NCI-H2227 (cell line): ENCODE data around the gene QRICH2.
"Not testable (repeated sequence)": the region's sequence is repeated elsewhere in the genome, so short reads cannot be mapped to it uniquely, and the experiment has no call there.

ENCODE experiments used
- DNase-seq: peaks from one replicate; lab custom pipeline; 2025; ENCODE audit not compliant: unreplicated experiment; lab: John Stamatoyannopoulos, UW

Gene QRICH2

GRCh38 chr17:76252040-76252954 lies 55.8 kb downstream of the QRICH2 start:
- no peak for DNase-seq

- DNase-seq, result no peak
Measured at GRCh38 chr17:76251478-76252039, 56.5 kb downstream of the QRICH2 start.

DNA sequence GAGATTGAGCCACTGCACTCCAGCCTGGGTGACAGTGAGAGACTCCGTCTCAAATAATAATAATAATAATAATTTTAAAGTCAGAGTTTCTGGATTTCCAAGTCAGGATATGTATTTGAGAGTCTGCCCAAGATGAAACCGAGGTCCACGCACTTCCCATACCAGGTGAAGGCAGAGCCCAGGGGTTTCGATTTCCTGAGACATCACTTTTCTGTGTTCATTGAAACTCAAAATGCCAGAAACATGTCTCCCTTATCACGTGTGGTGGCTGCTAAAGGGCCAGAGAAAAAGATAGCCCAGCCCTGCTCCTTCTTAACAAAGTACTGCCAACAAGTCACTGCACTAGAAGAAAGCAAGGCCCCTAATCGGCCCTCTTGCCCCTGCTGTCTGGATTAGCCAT lies 57.9 kb downstream of the QRICH2 start:
- DNase-seq, result no peak

DNA sequence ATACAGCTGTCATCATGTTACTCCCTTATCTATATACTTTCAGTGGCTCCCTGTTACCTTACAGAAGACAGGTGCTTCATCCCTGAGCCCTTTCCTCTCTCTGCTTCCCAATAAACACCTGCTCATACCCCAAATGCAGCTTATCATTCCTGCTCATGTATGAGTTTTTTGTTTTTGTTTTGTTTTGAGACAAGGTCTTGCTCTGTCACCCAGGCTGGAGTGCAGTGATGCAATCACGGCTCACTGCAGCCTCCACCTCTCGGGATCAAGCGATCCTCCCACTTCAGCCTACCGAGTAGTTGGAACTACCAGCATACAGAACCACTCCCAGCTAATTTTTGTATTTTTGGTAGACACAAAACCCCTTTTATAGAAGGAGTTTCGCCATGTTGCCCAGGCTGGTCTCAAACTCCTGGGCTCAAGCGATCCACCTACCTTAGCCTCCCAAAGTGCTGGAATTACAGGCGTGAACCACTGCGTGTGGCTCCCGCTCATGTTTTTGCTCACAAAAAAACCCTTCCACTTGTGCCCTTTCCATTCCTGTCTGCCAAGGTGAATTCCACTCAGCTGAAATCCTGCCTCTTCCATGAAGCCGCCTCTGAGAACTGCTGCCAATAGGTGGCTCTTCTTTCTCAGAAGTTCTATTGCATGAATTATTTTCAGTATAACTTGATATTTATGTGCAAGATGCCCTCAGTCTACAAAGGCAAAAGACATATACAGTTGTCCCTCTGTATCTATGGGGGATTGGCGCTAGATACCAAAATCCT lies 59.9 kb downstream of the QRICH2 start:
- DNase-seq, result no peak

DNA sequence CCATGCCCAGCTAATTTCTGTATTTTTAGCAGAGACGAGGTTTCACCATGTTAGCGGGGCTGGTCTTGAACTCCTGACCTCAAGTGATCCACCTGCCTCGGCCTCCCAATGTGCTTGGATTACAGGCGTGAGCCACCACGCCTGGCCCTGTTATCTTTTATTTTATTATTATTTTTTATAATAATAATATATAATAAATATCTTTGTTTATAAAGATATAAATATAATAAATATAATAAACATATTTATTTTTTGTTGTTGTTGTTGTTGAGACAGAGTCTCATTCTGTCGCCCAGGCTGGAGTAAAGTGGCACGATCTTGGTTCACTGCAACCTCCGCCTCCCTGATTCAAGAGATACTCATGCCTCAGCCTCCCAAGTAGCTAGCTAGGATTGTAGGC lies 60.8 kb downstream of the QRICH2 start:
- DNase-seq, result no peak

DNA sequence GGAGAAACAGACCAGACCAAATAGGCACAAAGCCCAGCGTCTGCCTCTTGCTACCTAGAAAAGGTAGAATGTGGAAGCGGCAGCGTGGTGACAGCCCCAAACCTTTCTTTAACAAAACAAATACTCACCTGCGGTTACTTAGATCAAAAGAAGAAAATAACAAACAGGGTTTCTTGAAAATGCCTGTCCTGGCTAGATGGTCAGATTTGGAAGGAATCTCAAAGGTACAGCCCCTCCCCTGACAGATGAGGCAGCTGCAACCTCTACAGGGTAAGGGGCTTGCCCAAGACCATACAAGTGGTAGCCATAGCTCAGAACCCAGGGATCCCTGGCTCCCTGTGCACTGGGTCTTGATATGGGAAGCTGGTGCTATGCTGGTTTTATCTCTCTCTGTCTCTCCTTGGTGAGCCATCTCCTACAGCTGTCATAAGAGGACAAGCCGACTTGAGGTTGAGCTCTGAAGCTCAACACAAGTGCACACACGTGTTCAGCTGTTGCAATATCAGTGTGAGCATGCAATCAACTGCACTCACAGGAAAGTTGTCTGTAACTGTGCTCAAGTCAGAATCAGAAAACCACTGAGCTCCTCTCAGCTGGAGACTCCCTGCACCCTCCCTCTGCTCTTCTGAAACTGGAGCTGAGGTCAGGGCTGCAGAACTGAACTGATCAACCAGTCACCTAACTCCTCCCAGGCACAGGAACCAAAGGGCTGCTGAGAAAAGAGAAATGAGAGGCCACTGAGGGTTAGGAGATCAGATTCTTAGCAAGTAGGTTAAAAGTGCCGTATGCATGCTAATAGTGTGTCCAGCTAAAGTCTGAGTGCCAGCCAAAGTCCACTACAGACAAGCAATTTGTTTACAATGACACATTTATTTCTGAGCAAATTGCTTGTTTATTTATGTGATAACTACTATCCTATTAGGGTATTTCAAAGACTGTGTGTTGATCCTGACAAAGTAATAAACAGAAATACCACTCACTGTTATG lies 61.7 kb downstream of the QRICH2 start:
- no peak for DNase-seq

GRCh38 chr17:76244721-76245120 lies 63.4 kb downstream of the QRICH2 start:
- DNase-seq, result not testable (repeated sequence)

GRCh38 chr17:76243826-76244679 lies 64.0 kb downstream of the QRICH2 start:
- no peak for DNase-seq

DNA sequence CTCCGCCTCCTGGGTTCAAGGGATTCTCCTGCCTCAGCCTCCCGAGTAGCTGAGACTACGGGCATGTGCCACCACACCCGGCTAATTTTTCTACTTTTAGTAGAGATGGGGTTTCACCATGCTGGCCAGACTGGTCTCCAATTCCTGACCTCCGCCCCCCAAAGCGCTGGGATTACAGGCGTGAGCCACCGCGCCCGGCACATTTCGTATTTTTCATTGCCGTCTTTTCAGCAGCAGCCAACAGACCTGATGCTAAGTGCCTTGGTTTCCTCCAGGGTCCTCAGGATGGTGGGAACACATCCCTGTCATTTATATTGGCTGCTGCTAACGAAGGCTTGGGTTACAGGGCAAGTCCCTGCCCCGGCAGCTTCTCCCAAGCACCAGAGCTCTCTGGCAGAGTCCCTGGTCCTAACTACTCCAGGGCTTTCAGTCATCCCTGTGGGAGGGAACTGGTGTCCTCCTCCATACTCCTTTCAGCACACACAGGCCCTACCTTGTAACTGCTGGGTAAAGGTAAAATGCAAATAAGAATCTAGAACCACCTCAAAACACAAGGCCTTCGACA lies 66.3 kb downstream of the QRICH2 start:
- no peak for DNase-seq

- no peak for DNase-seq
Measured at GRCh38 chr17:76241204-76241538, 66.9 kb downstream of the QRICH2 start.

DNA sequence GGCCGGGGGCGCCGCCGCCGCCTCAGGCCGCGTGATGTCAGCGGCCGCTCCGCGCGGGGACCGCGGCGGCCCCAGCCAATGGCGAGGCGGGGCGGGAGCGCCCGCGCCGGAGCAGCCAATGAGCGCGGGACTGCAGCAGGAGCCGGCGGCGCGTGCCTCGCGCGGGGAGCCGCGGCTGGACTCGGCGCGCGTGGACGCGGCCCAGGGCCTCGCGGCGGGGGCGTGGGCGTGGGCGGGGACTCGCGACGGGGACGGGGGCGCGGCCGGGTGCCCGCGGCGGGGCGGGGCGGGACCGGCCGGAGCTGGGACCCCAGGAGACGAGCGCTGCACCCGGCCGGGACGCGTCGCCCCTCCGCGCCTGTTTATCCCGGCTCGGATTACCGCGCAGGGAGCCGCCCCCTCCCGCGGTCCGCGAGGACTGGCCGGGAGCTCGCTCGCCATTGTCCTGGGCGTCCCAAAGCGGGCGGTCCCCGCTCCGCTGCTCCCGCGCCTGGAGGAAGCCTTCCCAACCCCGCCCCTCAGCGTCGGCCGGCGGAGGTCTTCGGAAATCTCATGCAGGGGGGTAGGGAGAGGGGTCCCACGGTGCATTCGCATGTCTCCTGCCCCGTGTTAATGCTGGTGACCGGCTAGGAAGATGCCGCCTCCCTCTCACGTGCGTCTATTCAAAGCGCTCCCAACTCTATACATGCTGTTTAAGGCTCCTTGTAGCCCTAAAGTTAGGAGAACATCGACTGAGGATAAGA lies 67.4 kb downstream of the QRICH2 start, which contains the start of gene RNF157:
Gene RNF157, minus strand, starts transcription at position 33 of the 743 bp plus-strand sequence. CDS start 253 bp downstream, outside the sequence.
- DNase-seq, result peak; percentile 82

DNA sequence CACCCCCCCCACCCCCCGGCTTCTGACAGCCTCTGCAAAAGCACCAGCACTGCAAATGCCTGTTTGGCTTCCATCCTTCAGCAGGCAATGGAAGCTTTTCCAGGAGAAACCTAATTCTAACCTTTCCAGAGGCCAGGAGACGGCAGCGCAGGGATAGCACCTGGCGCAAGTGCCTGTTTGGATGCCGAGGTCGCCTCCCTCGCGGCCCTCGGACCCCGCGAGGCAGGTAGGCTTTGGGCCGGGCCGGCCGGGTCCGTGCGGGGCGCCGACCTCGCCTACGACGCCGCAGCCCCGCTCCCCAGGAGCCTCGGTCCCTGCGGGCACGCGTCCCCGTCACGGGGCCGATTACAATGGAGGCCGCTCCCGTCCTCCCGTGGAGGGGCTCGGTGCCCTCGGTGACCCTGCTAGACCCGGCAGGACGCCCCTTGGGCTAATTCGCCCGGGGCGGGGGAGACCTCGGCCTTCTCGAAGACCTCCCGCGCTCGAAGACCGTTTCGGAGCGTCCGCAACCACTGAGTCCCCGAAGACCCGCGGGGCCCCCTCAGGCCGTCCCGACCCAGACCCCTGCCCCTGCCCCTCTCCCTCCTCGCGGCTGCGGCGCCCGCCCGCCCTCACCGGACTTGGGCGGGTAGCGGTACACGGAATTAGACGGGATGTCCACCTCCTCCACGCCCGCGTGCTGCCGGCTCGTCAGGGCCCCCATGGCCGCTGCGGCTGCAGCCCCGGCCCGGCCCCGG lies 68.4 kb downstream of the QRICH2 start:
- DNase-seq, result peak; percentile 19

GRCh38 chr17:76238847-76239537 lies 69.1 kb downstream of the QRICH2 start:
- no peak for DNase-seq

- DNase-seq, result no peak
Measured at GRCh38 chr17:76237859-76238313, 70.2 kb downstream of the QRICH2 start.

DNA sequence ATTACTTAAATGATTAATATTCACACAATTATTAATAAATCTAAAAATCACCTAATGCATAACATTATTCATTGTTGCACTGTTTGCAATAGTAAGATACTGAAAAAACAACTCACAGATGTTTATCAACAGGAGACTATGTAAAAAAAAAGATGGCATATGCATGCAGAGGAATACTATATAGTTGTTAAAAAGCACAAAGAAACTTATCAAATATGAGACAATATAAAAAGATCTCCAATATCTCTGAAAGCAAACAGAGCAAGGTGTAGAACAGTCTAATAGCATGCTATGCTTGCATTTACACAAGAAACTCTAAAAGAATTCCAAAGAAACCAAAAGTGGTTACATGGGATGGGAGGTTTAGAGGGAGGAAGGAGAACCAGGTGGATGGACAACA lies 71.5 kb downstream of the QRICH2 start:
- DNase-seq, result no peak

DNA sequence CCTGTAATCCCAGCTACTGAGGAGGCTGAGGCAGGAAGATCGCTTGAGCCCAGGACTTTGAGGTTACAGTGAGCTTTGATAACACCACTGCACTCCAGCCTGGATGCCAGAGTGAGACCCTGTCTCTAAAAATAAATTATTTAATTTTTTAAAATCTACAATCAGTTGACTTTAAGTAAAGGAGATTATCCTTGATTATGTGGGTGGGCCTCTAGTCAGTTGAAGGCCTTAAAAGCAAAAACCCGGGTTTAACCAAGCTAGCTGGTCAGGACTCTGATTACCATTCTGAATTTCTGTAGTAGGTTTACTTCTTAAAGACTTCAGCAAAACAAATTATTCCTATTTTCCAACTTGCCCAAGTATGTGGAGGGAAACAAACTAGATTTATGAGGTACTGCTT lies 72.2 kb downstream of the QRICH2 start:
- DNase-seq, result no peak

GRCh38 chr17:76234354-76234679 lies 73.8 kb downstream of the QRICH2 start:
- DNase-seq, result no peak
